DLD1 (cell line): ENCODE measurements around the gene ADAM17.

ENCODE experiments used
- in situ Hi-C: cut with HindIII; loops from 2 replicates; pipeline ENCODE4 v1.10.0; 2017; ENCODE audit warnings: low sequenced_read_pairs

ADAM17 gene

GRCh38 chr2:9474361-9475057, 81.1 kb downstream of the ADAM17 start, which contains the start of gene IAH1:
Gene IAH1, plus strand, starts transcription at chr2:9474551. Its CDS starts 16 bp downstream, at chr2:9474567.
- in situ Hi-C loops = no loop called here

- in situ Hi-C loops = no loop called here
These were observed 81.7 kb downstream of the ADAM17 start for GRCh38 chr2:9473985-9474360.

- in situ Hi-C loops = no loop called here
These were observed 82.2 kb downstream of the ADAM17 start for GRCh38 chr2:9473308-9473984.

- in situ Hi-C loops = no loop called here
These were observed 83.1 kb downstream of the ADAM17 start for GRCh38 chr2:9472511-9472910.

- in situ Hi-C loops = no loop called here
These were observed 84.4 kb downstream of the ADAM17 start for GRCh38 chr2:9471206-9471605.

GRCh38 chr2:9467687-9468086, 87.9 kb downstream of the ADAM17 start:
- in situ Hi-C loops = no loop called here

- in situ Hi-C loops = no loop called here
These were observed 89.4 kb downstream of the ADAM17 start for GRCh38 chr2:9466147-9466683.

GRCh38 chr2:9465170-9465569, 90.5 kb downstream of the ADAM17 start:
- in situ Hi-C loops = no loop called here

- in situ Hi-C loops = no loop called here
These were observed 92.0 kb downstream of the ADAM17 start for GRCh38 chr2:9463698-9464034.

GRCh38 chr2:9462886-9463697, 92.5 kb downstream of the ADAM17 start:
- in situ Hi-C loops = no loop called here

GRCh38 chr2:9462313-9462712, 93.3 kb downstream of the ADAM17 start:
- in situ Hi-C loops = no loop called here

- in situ Hi-C loops = no loop called here
These were observed 94.6 kb downstream of the ADAM17 start for GRCh38 chr2:9461079-9461478.

GRCh38 chr2:9460441-9461017, 95.1 kb downstream of the ADAM17 start:
- in situ Hi-C loops = no loop called here

- in situ Hi-C loops = no loop called here
These were observed 104.4 kb downstream of the ADAM17 start for GRCh38 chr2:9451231-9451630.

- in situ Hi-C loops = no loop called here
These were observed 110.5 kb downstream of the ADAM17 start for GRCh38 chr2:9445089-9445488.

- in situ Hi-C loops = no loop called here
These were observed 112.1 kb downstream of the ADAM17 start for GRCh38 chr2:9443526-9443925.

GRCh38 chr2:9441556-9441955, 114.1 kb downstream of the ADAM17 start:
- in situ Hi-C loops = no loop called here

- in situ Hi-C loops = no loop called here
These were observed 115.4 kb downstream of the ADAM17 start for GRCh38 chr2:9440058-9440727.

- in situ Hi-C loops = no loop called here
These were observed 116.1 kb downstream of the ADAM17 start for GRCh38 chr2:9439536-9439935.
